Epithelial cell of proximal tubule (primary cell): ENCODE results near the gene FBN1. TPM values are rescaled to one million over a fixed set of nuclear protein-coding genes. Genes with fewer than 3 reads are reported as not detected.

Source experiments
- DNase-seq: peaks from one replicate; pipeline ENCODE4 v3.0.0-alpha.2; 2011; ENCODE audit warnings: low read depth
- H3K4me3 ChIP-seq: 2 replicates; pipeline ENCODE4 v1.5.1; 2011; ENCODE audit warnings: low read depth, mild to moderate bottlenecking, low read length
- CTCF ChIP-seq: conservative IDR thresholded peaks from 2 replicates; pipeline ENCODE4 v1.5.1; 2012; ENCODE audit warnings: low read depth, mild to moderate bottlenecking, low read length
- total RNA-seq: library from RNA; depleted of rRNA; stranded (reverse); fragments of >200 nt; gene quantifications from 2 replicates; pipeline ENCODE4 v1.2.3, GENCODE V29; 2015

The FBN1 gene
- total RNA-seq, 1 donor from 2014 or later, result 75.2 TPM

- H3K4me3 ChIP-seq, result no peak overlapping the region
- no peak for TF ChIP-seq CTCF
- no peak for DNase-seq
Measured at GRCh38 chr15:48671103-48672022, 25.9 kb upstream of the FBN1 start.

- no peak for DNase-seq
- no peak for TF ChIP-seq CTCF
Measured at GRCh38 chr15:48667701-48668100, 22.2 kb upstream of the FBN1 start.

GRCh38 chr15:48664436-48664835 lies 18.9 kb upstream of the FBN1 start:
- TF ChIP-seq CTCF, result no peak
- no peak overlapping the region for H3K4me3 ChIP-seq
- DNase-seq, result no peak

More at GRCh38 chr15:48667701-48668100, 22.2 kb upstream of the FBN1 start:
- H3K4me3 ChIP-seq, result no peak overlapping the region

- no peak for TF ChIP-seq CTCF
- no peak for DNase-seq
- no peak overlapping the region for H3K4me3 ChIP-seq
Measured at GRCh38 chr15:48657950-48658591, 12.6 kb upstream of the FBN1 start.

GRCh38 chr15:48654801-48655200 lies 9.3 kb upstream of the FBN1 start:
- no peak for TF ChIP-seq CTCF
- DNase-seq, result no peak
- no peak overlapping the region for H3K4me3 ChIP-seq

GRCh38 chr15:48653913-48654670 lies 8.6 kb upstream of the FBN1 start:
- TF ChIP-seq CTCF, result no peak
- no peak for DNase-seq
- no peak overlapping the region for H3K4me3 ChIP-seq
